Middle frontal gyrus (tissue), 1 donor: Measurements from ENCODE around the gene VASN.

ENCODE experiments used
- DNase-seq: peaks from one replicate; pipeline ENCODE4 v3.0.0-alpha.2; 2015; ENCODE audit warnings: low spot score; ENCODE audit errors: extremely low spot score

VASN gene

GRCh38 chr16:4401094-4401501 is 29.4 kb downstream of the VASN start:
- DNase-seq = no peak

- no peak for DNase-seq
Observed at GRCh38 chr16:4401510-4401909, 29.9 kb downstream of the VASN start.

DNA sequence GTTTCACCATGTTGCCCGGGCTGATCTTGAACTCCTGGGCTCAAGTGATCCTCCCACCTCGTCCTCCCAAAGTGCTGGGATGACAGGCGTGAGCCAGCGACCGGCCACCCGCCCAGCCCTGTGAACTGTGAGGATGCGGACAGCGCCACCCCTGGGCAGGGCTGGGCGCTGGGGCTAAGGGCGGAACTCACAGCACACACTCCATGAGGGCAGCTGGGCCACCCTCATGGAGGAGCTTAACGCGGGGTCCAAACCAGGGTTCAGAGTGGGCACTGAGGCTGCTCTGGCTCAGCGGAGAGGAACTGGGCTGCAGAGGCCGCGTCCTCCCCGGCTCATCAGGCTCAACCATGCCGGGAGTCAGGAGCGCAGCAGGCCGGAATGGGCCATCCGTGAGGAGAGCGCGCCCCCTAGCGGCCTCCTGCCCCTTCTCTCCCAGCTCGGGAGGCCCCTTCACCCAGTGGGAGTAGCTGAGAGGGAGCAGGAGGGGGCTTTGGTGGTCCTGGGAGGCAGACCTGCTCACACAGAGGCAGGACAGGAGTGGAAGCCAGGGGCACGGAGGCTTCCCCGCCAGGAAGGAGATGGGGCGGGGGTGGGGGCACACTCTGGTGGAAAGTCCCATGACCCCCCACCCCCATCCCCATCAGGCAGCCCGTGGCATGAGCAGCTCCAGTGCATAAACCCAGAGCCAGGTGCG is 30.9 kb downstream of the VASN start:
- DNase-seq = peak; percentile 50

DNA sequence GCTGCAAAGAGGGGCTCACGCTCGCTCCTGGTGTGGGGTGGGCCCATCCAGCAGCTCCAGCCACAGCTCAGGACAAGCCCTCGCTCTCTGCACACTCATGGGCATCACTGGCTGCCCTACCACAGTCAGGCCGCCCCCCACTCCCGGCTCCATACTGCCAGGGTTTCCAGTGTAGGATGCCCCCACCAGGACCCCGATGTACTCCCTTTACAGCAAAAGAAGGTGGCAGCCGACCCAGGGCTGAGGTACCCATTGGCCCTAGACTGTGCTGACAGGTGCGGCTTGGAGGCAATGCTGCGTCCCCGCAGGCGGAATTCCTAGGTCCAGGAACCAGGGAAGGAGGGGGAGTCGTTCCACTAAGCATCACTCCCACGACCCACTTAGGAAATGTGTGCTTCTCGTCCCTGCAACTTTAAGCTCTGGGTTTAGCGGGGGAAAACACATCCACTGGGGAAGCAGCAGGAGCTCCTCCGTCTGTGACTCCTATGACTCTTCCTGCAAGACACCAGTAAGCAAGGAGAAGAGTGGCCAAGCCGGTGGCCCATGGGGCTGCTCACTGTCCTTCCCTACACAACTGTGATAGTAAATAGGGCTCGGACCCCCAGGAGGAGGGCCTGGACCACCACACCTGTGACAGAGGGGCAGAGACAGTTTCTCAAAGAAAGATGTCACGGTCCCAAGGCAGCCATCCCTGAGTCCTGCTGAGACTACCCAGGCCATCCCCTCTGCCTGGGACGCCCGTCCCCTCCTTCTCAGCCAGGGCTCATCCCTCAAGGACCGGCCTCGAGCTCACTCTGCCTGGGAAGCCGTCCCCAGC is 31.7 kb downstream of the VASN start:
- no peak for DNase-seq

- DNase-seq = no peak
Observed at GRCh38 chr16:4404247-4404966, 32.8 kb downstream of the VASN start.

DNA sequence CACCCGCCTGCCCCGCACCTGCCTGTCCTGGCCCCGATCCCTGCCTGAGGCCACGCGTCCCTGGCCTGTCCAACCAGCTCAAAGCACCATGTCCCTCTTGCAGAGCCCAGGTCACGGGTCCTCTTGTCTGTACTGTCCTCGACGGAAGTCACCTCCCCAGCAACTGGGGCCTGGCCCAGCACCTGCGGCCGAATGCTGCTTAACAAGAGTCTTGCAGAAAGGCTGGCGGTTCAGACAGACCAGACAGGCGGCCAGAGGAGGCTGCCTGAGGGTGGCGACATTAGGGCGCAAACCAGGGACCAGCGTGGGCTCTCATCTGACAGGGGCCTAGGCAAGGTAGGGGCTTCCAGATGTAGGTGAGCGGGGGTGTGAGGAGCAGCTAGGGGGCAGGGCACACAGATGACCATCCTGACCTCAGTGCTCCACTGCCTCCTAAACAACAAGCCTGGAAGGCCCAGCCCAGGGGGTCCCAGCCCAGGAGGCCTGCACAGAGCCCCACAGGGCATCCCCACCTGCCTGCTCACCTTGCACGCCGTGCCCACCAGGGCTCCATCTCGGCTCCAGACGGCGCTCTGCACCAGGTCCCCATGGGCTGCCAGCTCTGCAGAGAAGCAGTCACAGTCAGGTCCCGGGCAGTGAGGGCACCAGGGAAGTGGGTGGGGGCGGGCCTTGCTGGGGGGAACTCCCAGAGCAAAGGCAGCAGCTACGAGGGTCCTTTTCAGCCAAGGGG is 33.5 kb downstream of the VASN start:
- DNase-seq = no peak

DNA sequence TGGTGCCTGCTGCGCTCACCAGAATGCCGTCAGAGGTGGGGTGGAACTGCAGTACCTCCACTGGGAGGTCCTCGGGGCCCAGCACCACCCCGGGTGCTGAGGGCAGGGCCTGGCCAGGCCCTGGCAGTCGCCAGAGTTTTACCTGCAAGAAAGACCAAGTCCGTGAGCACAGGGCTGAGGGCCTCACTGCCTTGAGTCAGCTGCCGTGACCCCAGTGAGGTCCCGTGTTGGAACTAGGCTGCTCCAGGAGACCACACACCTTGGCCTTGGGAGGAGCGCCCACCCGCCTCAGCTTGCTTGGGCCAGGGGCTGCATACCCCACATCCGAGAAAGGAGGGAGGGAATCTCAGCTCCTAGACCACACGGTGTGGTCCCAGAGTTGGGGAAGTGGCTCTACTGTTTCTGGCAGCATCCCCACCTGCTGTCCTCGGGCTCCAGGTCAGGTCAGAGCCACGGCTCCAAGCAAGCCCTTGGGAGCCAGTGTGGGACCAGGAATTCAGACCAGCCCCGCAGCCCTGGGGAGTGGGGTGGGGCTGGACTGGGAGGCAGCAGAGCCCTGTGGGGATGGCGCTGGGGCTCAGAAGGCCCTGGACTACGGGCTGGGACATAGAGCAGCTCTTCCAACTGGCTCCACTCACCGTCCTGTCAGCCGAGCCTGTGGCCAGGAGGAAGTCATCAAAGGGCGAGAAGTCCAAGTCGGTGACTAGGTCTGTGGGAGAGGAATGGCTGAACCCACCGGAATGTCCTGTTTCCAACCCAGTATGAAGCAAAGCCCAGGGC is 36.1 kb downstream of the VASN start:
- no peak for DNase-seq

DNA sequence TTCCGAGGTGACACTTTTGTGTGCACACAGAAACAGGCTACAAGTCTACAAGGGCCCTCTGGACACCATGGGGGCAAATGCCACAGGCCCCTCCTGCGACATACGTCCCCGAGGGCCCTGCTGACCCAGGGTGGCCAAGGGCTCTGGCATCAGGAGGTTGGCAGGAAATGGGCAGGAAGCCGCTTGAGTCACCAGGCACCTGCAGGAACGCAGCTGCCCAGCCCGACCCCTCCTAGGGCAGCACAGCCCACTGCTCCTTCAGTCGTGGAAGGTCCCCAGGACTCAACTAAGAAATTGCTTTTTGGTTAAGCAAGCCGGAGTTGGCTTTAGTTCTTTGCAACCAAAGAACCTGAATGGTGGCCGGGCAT is 36.7 kb downstream of the VASN start:
- no peak for DNase-seq

DNA sequence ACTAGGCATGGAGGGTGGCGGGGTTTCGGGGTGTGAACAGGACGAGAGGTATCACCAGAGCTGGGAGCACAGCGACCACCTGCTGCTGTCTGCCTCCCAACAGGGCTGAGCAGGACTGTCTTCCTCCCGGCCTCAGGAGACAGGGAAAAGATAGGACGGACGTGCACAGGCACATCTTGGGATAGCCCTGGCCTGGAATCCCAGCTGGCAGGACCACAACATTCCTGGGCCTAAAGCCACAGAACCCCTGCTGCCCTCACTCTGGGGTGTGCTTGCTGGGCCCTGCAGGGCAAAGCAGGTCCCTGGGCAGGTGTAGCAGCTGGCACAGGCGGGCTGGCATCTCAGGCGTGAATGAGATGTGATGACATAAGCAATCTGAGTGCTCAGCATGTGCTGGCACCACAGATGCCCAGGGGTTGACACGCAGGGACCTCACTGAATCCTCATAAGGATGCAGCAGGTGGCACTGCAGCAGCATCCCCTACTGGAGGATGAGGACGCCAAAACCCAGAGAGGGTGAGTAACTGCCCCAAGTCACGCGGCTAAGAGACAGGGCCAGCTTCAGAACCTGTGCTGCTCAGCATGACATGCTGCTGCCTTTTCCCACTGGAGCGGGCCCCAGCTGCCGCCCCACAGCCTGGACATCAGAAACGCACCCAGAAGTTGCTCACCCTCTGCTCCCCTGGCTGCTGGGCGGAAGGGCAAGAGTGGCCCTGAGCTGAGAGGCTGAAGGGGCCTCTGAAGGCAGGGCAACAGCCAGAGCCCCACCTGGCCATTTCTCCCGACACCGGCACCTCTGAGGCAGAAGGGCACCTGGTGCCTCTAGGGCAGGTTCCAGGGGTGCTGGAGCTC is 37.7 kb downstream of the VASN start:
- no peak for DNase-seq

DNA sequence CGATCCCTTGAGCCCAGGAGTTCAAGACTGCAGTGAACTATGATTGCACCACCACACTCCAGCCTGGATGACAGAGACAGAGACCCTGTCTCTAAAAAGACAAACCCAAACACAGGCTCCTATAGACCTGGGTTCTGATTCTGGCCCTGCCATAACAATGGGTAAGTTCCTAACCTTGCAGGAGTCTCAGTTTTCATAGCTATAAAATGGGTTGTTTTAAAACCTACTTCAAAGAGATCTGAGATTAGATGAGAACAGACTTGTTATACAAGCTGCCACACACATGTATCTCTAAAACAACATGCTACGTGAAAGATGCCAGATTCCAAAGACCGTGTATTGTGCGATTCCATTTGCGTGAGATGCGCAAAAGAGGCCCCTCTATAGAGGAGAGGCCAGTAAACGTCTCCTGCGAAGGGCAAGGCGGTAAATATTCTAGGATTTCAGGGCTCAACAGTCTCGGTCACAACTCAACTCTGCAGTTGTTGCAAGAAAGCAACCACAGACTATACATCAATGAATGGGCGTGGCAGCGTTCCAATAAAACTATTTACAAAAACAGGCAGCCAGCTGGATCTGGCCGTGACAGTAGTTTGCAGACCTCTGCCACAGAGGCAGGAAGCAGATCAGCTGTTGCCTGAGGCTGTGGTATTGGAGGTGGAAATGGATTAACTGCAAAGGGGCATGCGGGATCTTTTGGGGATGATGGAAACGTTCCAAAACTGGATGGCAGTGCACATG is 38.9 kb downstream of the VASN start:
- no peak for DNase-seq

- DNase-seq = peak; percentile 91
Observed at GRCh38 chr16:4411684-4412083, 40.0 kb downstream of the VASN start.

DNA sequence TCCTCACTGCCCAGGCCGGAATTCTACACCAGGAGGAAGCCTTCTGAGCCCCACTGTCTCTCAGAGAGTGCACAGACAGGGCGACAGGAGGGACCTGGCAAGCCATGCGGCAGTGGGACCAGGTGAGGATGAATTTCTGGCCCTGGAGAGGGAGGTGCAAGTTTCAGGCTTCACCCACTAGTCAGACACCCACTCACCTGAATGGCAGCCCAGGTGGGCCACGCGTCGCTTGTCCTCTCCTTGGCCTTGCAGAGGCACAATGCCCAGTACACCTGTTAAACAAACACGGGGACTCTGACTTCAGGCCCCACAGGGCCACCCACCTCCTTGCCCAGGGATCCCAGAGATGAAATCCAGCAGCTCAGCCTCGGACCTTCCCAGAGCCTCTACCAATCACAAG is 40.5 kb downstream of the VASN start:
- DNase-seq = no peak

DNA sequence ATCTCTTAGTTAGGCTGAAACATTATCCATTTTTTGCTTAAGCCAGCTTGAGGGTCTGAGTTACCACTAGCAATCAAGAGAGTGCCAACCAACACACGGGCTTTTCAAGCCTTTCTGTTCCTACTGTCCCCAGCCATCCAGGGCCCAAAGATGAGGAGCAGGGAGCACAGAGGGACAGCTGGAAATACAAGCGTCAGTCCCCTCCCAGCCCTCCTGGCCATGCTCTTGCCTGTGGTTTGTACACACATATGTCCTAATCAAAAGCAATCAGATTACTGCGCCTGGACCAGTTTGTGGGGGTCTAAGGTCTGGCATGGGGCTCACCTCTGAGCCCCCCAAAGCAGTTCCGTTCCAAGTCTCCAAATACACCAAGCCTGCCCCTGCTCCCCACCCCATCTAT is 41.2 kb downstream of the VASN start:
- no peak for DNase-seq

GRCh38 chr16:4414187-4414917 is 42.7 kb downstream of the VASN start:
- no peak for DNase-seq

GRCh38 chr16:4415538-4416199 is 44.0 kb downstream of the VASN start:
- no peak for DNase-seq

GRCh38 chr16:4416200-4417032 is 44.8 kb downstream of the VASN start, which contains the start of gene CORO7:
TSS of gene CORO7 (minus strand) at chr16:4416596. CDS start at chr16:4416518, 78 bp downstream.
- DNase-seq = peak; percentile 93

DNA sequence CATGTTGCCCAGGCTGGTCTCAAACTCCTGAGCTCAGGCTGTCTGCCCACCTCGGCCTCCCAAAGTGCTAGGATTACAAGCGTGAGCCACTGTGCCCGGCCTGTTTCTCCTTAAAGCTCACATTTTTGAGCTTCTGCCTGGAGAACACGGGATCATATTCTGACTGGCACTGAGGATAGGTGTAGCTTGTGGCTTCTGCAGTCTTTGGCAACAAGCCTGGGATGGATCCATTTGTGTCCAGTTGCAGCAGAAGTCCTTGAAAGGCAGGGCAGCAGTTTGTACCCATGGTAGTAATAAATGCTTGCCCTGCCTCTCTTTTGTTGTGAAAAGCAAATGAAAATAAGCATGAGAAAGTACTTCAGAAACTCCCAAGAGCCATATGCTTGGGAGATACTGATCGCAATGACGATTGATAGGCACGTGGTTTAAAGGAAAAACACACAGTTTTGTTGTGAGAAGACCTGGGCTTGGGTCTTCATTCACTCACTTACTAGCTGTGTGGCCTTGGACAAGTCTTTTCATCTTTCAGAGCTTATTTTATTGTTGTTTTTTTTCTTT is 47.8 kb downstream of the VASN start:
- DNase-seq = no peak
